MM.1S (cell line): ENCODE results near the gene MAPK7.

Experiments
- EZH2 ChIP-seq: fragments of 300-600 bp; sonication (generic); optimal IDR thresholded peaks from 2 replicates; pipeline ENCODE3; 2017; ENCODE audit warnings: low read depth, mild to moderate bottlenecking, antibody characterized with exemption, low read length, mixed read lengths
- EZH2phosphoT487 ChIP-seq: fragments of 300-600 bp; sonication (generic); IDR thresholded peaks from 2 replicates; pipeline ENCODE4 v1.6.1; 2018; ENCODE audit warnings: antibody characterized with exemption, low read length
- TF ChIP-seq, protein P1 (sequence below): fragments of 300-600 bp; sonication (generic); IDR thresholded peaks from 2 replicates; pipeline ENCODE4 v1.5.1; 2016; ENCODE audit warnings: antibody characterized with exemption, low read length, mixed read lengths

DNA sequence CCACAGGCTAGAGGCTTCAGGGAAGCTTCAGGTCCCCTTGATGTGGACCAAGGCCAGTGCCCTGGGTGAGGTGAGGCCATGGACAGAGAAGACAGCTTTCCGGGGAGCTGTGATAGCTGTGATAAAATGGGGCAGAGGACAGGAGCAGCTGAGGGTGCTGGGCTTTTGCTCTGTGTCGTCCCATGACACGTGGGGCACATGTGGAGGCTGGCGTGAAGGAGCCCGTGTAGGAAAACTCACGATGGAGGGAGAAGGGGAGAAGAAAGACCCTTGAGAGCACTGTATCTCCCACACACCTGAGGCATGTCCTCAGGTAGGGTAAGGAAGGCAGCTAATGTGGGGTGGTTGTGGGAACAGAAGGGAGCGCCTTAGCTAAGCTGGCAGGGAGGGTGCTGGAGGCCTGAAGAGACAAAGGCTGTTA lies 37.1 kb upstream of the MAPK7 start:
- TF ChIP-seq EZH2phosphoT487 (no peak), EZH2 (no peak)
- TF ChIP-seq, protein P1, sequence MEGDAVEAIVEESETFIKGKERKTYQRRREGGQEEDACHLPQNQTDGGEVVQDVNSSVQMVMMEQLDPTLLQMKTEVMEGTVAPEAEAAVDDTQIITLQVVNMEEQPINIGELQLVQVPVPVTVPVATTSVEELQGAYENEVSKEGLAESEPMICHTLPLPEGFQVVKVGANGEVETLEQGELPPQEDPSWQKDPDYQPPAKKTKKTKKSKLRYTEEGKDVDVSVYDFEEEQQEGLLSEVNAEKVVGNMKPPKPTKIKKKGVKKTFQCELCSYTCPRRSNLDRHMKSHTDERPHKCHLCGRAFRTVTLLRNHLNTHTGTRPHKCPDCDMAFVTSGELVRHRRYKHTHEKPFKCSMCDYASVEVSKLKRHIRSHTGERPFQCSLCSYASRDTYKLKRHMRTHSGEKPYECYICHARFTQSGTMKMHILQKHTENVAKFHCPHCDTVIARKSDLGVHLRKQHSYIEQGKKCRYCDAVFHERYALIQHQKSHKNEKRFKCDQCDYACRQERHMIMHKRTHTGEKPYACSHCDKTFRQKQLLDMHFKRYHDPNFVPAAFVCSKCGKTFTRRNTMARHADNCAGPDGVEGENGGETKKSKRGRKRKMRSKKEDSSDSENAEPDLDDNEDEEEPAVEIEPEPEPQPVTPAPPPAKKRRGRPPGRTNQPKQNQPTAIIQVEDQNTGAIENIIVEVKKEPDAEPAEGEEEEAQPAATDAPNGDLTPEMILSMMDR, result no peak
